Fibroblast of villous mesenchyme (primary cell): ENCODE measurements around the gene IFT80. TPM values are rescaled to one million over a fixed set of nuclear protein-coding genes. Genes with fewer than 3 reads are reported as not detected.
"Not testable (repeated sequence)": the region's sequence is repeated elsewhere in the genome, so short reads cannot be mapped to it uniquely, and the experiment has no call there.

ENCODE experiments used
- DNase-seq: peaks from one replicate; pipeline ENCODE4 v3.0.0-alpha.2; 2010; ENCODE audit warnings: low read depth
- H3K4me3 ChIP-seq: 2 replicates; pipeline ENCODE4 v1.5.1; 2011; ENCODE audit warnings: low read depth, mild to moderate bottlenecking, low read length
- CTCF ChIP-seq: IDR thresholded peaks from 2 replicates; pipeline ENCODE4 v1.5.1; 2012; ENCODE audit warnings: low read depth, mild to moderate bottlenecking, low read length; ENCODE audit not compliant: insufficient read depth
- total RNA-seq: library from RNA; depleted of rRNA; stranded (reverse); fragments of >200 nt; gene quantifications from 2 replicates; pipeline ENCODE4 v1.2.3, GENCODE V29; 2012

IFT80 gene
- total RNA-seq, 1 donor: 47.9 TPM

- no peak for DNase-seq
- TF ChIP-seq CTCF: no peak
- no peak overlapping the region for H3K4me3 ChIP-seq
Observed at GRCh38 chr3:160369784-160370183, 29.2 kb downstream of the IFT80 start.

GRCh38 chr3:160368804-160369203, 30.2 kb downstream of the IFT80 start:
- TF ChIP-seq CTCF: no peak
- no peak for DNase-seq

GRCh38 chr3:160365869-160366522, 33.0 kb downstream of the IFT80 start:
- no peak for TF ChIP-seq CTCF
- H3K4me3 ChIP-seq: no peak overlapping the region
- DNase-seq: no peak

More at GRCh38 chr3:160368804-160369203, 30.2 kb downstream of the IFT80 start:
- no peak overlapping the region for H3K4me3 ChIP-seq

- not testable (repeated sequence) for DNase-seq, H3K4me3 ChIP-seq
Observed at GRCh38 chr3:160362896-160363295, 36.1 kb downstream of the IFT80 start.

GRCh38 chr3:160355826-160356225, 43.2 kb downstream of the IFT80 start:
- DNase-seq: peak; percentile 23
- no peak overlapping the region for H3K4me3 ChIP-seq
- TF ChIP-seq CTCF: no peak

- H3K4me3 ChIP-seq: no peak overlapping the region
- TF ChIP-seq CTCF: no peak
- DNase-seq: no peak
Observed at GRCh38 chr3:160346511-160346910, 52.5 kb downstream of the IFT80 start.

GRCh38 chr3:160343132-160343531, 55.9 kb downstream of the IFT80 start:
- TF ChIP-seq CTCF: peak; percentile 33
- H3K4me3 ChIP-seq: no peak overlapping the region
- peak; percentile 28 for DNase-seq
